ENCODE results near the gene PNCK.

The PNCK gene

GRCh38 chrX:153674219-153674851, 722 bp upstream of the PNCK start:
- TF ChIP-seq CTCF (IDR thresholded peaks at IDR 0.05; ENCODE audit: borderline replicate concordance, insufficient read depth, low read depth, low read length): no peak
- H3K4me3 ChIP-seq (ENCODE audit: low read depth, low read length): no peak overlapping the region

- H3K4me3 ChIP-seq (ENCODE audit: low read depth, low read length): no peak overlapping the region
- TF ChIP-seq CTCF (IDR thresholded peaks at IDR 0.05; ENCODE audit: borderline replicate concordance, insufficient read depth, low read depth, low read length): no peak
Measured at GRCh38 chrX:153672531-153673427, 834 bp downstream of the PNCK start.

DNA sequence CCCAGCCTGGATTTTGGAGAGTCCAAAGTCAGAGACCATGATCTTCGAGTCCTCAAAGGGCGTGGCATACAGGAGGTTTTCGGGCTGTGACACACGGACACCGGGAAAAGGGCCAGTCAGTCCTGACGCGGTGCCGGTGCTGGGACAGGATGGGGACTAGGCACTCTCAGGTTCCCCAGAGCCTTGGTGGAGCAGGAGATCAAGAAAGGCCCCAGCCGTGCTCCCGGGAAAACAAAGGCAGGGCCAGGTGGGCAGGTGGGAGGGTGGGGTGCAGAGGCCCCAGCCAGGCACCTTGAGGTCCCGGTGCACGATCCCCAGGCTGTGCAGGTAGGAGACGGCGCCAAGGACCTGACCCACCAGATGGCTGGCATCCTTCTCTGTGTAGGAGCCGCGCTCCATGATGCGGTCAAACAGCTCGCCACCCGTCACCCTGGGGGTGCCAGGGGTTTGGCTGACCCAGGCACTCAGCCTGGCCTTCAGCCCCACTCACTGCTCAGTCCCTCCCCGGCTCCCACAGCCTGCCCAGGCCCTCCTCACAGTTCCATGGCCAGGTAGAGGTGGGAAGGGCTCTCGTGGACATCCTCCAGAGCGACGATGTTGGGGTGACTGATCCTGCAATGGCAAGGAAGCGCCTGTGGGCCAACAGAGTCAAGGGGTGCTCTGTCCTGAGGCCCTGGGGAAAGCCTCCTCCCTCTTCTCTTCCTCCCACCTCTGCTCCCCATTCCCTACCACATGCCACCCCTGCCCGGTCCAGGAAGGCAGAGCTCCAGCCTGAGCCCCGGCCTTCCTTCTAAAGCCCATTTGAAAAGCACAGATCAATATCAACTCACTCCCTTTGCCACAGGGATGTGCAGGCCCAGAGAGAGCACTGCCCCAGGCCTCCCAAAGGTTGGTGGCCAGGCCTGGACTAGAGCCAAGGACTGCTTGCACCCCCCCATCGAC, 1.8 kb downstream of the PNCK start:
- TF ChIP-seq CTCF (IDR thresholded peaks at IDR 0.05; ENCODE audit: borderline replicate concordance, insufficient read depth, low read depth, low read length): no peak
- no peak overlapping the region for H3K4me3 ChIP-seq (ENCODE audit: low read depth, low read length)

- H3K4me3 ChIP-seq (ENCODE audit: low read depth, low read length): no peak overlapping the region
- TF ChIP-seq CTCF (IDR thresholded peaks at IDR 0.05; ENCODE audit: borderline replicate concordance, insufficient read depth, low read depth, low read length): no peak
Measured at GRCh38 chrX:153670748-153671588, 2.6 kb downstream of the PNCK start.

- TF ChIP-seq CTCF (IDR thresholded peaks at IDR 0.05; ENCODE audit: borderline replicate concordance, insufficient read depth, low read depth, low read length): no peak
- H3K4me3 ChIP-seq (ENCODE audit: low read depth, low read length): no peak overlapping the region
Measured at GRCh38 chrX:153669901-153670731, 3.5 kb downstream of the PNCK start.

All from GM12875 (cell line).